Thyroid gland (tissue), 4 donors: ENCODE measurements around the gene DDIT4L.

Source experiments
- POLR2A ChIP-seq, 2 donors: fragments of 450-650 bp; IDR thresholded peaks; one replicate each; pipeline ENCODE4 v1.6.1; 2017; ENCODE audit warnings: antibody characterized with exemption in 2 of 2, mild to moderate bottlenecking in 2 of 2, moderate library complexity in 1 of 2
- TF ChIP-seq, protein P1 (sequence below), 6 experiments: fragments of 200-600 bp in 3 of 6; fragments of 450-650 bp in 3 of 6; sonication (generic) in 3 of 6; IDR thresholded peaks; one replicate each; pipeline ENCODE4 v1.5.1; 2016 to 2019; ENCODE audit warnings: antibody characterized with exemption in 6 of 6, mild to moderate bottlenecking in 2 of 6, inconsistent platforms in 1 of 6, moderate library complexity in 1 of 6

- TF ChIP-seq, protein P1, sequence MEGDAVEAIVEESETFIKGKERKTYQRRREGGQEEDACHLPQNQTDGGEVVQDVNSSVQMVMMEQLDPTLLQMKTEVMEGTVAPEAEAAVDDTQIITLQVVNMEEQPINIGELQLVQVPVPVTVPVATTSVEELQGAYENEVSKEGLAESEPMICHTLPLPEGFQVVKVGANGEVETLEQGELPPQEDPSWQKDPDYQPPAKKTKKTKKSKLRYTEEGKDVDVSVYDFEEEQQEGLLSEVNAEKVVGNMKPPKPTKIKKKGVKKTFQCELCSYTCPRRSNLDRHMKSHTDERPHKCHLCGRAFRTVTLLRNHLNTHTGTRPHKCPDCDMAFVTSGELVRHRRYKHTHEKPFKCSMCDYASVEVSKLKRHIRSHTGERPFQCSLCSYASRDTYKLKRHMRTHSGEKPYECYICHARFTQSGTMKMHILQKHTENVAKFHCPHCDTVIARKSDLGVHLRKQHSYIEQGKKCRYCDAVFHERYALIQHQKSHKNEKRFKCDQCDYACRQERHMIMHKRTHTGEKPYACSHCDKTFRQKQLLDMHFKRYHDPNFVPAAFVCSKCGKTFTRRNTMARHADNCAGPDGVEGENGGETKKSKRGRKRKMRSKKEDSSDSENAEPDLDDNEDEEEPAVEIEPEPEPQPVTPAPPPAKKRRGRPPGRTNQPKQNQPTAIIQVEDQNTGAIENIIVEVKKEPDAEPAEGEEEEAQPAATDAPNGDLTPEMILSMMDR (IDR thresholded peaks at IDR 0.05) = no peak
- TF ChIP-seq POLR2A (IDR thresholded peaks at IDR 0.05) = no peak
Observed at GRCh38 chr4:100162027-100162685, 28.1 kb downstream of the DDIT4L start.
